PC-9 (cell line): Measurements from ENCODE around the gene KRT35. TPM values are rescaled to one million over a fixed set of nuclear protein-coding genes. Genes with fewer than 3 reads are reported as not detected.

Source experiments
- BruUV-seq: library from RNA; stranded (reverse); fragments of 400-500 nt; replicated peaks from 2 replicates; lab custom pipeline; 2021; lab: Mats Ljungman, UMichigan
- CTCF ChIA-PET: fragments of 300-600 bp; sonication (Branson Sonifier 250); formaldehyde crosslinking; loops from one replicate; lab custom pipeline; 2022; ENCODE audit warnings: antibody characterized with exemption; lab: Charles Lee
- POLR2A ChIA-PET: fragments of 300-600 bp; sonication (Branson Sonifier 250); formaldehyde crosslinking; loops from one replicate; lab custom pipeline; 2022; ENCODE audit warnings: antibody characterized with exemption; ENCODE audit not compliant: unreplicated experiment; lab: Charles Lee
- DNase-seq, 2 experiments: peaks; one replicate each; pipeline versions ENCODE4 v3.0.0 to v3.0.0-alpha.2; 2015 to 2022; ENCODE audit warnings: mixed read lengths in 1 of 2
- H2AFZ ChIP-seq: fragments of 200-600 bp; sonication (generic); 2 replicates; pipeline ENCODE4 v1.8.1; 2017; ENCODE audit warnings: antibody characterized with exemption
- H3F3A ChIP-seq: fragments of 200-600 bp; sonication (generic); 2 replicates; pipeline ENCODE4 v1.8.1; 2017; ENCODE audit warnings: antibody characterized with exemption, mild to moderate bottlenecking, low read depth; ENCODE audit not compliant: insufficient read depth
- H3K27ac ChIP-seq: fragments of 200-600 bp; sonication (generic); 2 replicates; pipeline ENCODE4 v1.6.1; 2016; ENCODE audit warnings: mixed run types
- H3K27me3 ChIP-seq: fragments of 200-600 bp; sonication (generic); 2 replicates; pipeline ENCODE4 v1.6.1; 2016; ENCODE audit warnings: low read depth, mixed run types; ENCODE audit not compliant: insufficient read depth
- H3K36me3 ChIP-seq: fragments of 200-600 bp; sonication (generic); 2 replicates; pipeline ENCODE4 v1.6.1; 2016; ENCODE audit warnings: low read depth, mixed run types
- H3K4me1 ChIP-seq: fragments of 200-600 bp; sonication (generic); replicated peaks from 2 replicates; pipeline ENCODE4 v1.6.1; 2016; ENCODE audit warnings: mixed run types; ENCODE audit not compliant: insufficient read depth
- H3K4me2 ChIP-seq: fragments of 200-600 bp; sonication (generic); 2 replicates; pipeline ENCODE4 v1.6.1; 2017; ENCODE audit warnings: mixed run types
- H3K4me3 ChIP-seq: fragments of 200-600 bp; sonication (generic); 2 replicates; pipeline ENCODE4 v1.6.1; 2016; ENCODE audit warnings: mixed run types
- H3K79me2 ChIP-seq: fragments of 200-600 bp; sonication (generic); 2 replicates; pipeline ENCODE4 v1.6.1; 2017; ENCODE audit warnings: low read depth, mixed run types
- H3K9me2 ChIP-seq: fragments of 200-600 bp; sonication (generic); 2 replicates; pipeline ENCODE4 v1.8.1; 2017; ENCODE audit warnings: mild to moderate bottlenecking; ENCODE audit not compliant: insufficient read depth
- H3K9me3 ChIP-seq: fragments of 200-600 bp; sonication (generic); 2 replicates; pipeline ENCODE4 v1.8.1; 2016; ENCODE audit warnings: low read depth; ENCODE audit not compliant: insufficient read depth
- H4K20me1 ChIP-seq: fragments of 200-600 bp; sonication (generic); 2 replicates; pipeline ENCODE4 v1.8.1; 2017; ENCODE audit not compliant: insufficient read depth
- CTCF ChIP-seq: fragments of 200-600 bp; sonication (generic); conservative IDR thresholded peaks from 2 replicates; pipeline ENCODE4 v1.6.1; 2017; ENCODE audit warnings: mixed run types, antibody characterized with exemption, mild to moderate bottlenecking, moderate library complexity
- EZH2 ChIP-seq: fragments of 200-600 bp; sonication (generic); IDR thresholded peaks from 2 replicates; pipeline ENCODE4 v1.8.0; 2017; ENCODE audit warnings: antibody characterized with exemption, low read depth
- intact Hi-C: fragments of 100-400 bp; cut with micrococcal nuclease; formaldehyde crosslinking; loops from one replicate; pipeline ENCODE4 v1.10.0; 2022; ENCODE audit not compliant: unreplicated experiment
- total RNA-seq: library from RNA; stranded (reverse); gene quantifications from 2 replicates; pipeline ENCODE4 v1.2.3, GENCODE V29; 2021

Gene KRT35
- total RNA-seq, 1 experiment from 2014 or later: not detected

GRCh38 chr17:41492771-41493170 lies 11.8 kb upstream of the KRT35 start:
- Histone ChIP-seq H4K20me1 (no peaks in the 10 kb centered on the region), H3K9me2 (no peaks in the 10 kb centered on the region), H3K9me3 (no peaks in the 10 kb centered on the region), H3K27ac (no peak overlapping the region), H3K4me1 (peaks cover 42% of the 10 kb centered on the region), H3K27me3 (no peaks in the 10 kb centered on the region), H3K79me2 (no peaks in the 10 kb centered on the region), H3K36me3 (no peaks in the 10 kb centered on the region), H3K4me2 (no peak overlapping the region), H2AFZ (no peak overlapping the region), H3F3A (peaks cover 7% of the 10 kb centered on the region; the same call in 1 of the 2 replicates), H3K4me3 (no peak overlapping the region)
- POLR2A ChIA-PET: no interaction called here
- CTCF ChIA-PET: no interaction called here
- intact Hi-C loops: no loop called here
- no TSS peak for BruUV-seq
- DNase-seq: peak in 1 of 2 experiments; percentile 35
- TF ChIP-seq EZH2 (no peak), CTCF (no peak)

GRCh38 chr17:41492351-41492750 lies 11.4 kb upstream of the KRT35 start:
- no peak overlapping the region for H3K4me2 ChIP-seq
- H3F3A ChIP-seq: peaks cover 7% of the 10 kb centered on the region; the same call in 1 of the 2 replicates
- TF ChIP-seq EZH2 (no peak), CTCF (no peak)
- no TSS peak for BruUV-seq
- H2AFZ ChIP-seq: no peak overlapping the region
- CTCF ChIA-PET: no interaction called here
- H3K9me3 ChIP-seq: no peaks in the 10 kb centered on the region
- peaks cover 37% of the 10 kb centered on the region for H3K4me1 ChIP-seq
- H3K4me3 ChIP-seq: no peak overlapping the region
- no peak overlapping the region for H3K27ac ChIP-seq
- no peaks in the 10 kb centered on the region for H3K27me3 ChIP-seq
- POLR2A ChIA-PET: no interaction called here
- H3K9me2 ChIP-seq: no peaks in the 10 kb centered on the region
- intact Hi-C loops: no loop called here
- DNase-seq: no peak
- no peaks in the 10 kb centered on the region for H4K20me1 ChIP-seq
- no peaks in the 10 kb centered on the region for H3K79me2 ChIP-seq
- H3K36me3 ChIP-seq: no peaks in the 10 kb centered on the region

- intact Hi-C loops: no loop called here
- CTCF ChIA-PET: no interaction called here
- no TSS peak for BruUV-seq
Measured at GRCh38 chr17:41491476-41491875, 10.5 kb upstream of the KRT35 start.

More at GRCh38 chr17:41491476-41491875, 10.5 kb upstream of the KRT35 start:
- Histone ChIP-seq H3K9me3 (no peaks in the 10 kb centered on the region), H2AFZ (no peak overlapping the region), H3K9me2 (no peaks in the 10 kb centered on the region), H3K27me3 (no peaks in the 10 kb centered on the region), H3F3A (peaks cover 7% of the 10 kb centered on the region; the same call in 1 of the 2 replicates), H3K4me2 (no peak overlapping the region), H3K79me2 (no peaks in the 10 kb centered on the region), H3K4me3 (no peak overlapping the region), H4K20me1 (no peaks in the 10 kb centered on the region), H3K27ac (no peak overlapping the region), H3K4me1 (peaks cover 29% of the 10 kb centered on the region), H3K36me3 (no peaks in the 10 kb centered on the region)
- TF ChIP-seq EZH2 (no peak), CTCF (no peak)
- DNase-seq: no peak
- POLR2A ChIA-PET: no interaction called here
